Ishikawa (cell line): ENCODE measurements around the gene OR5A1.

Experiments
- CREB1 ChIP-seq: IDR thresholded peaks from 2 replicates; pipeline ENCODE4 v1.6.1; 2012; ENCODE audit warnings: low read depth
- FOXM1 ChIP-seq: IDR thresholded peaks from 2 replicates; pipeline ENCODE4 v1.6.1; 2012; ENCODE audit warnings: low read depth, borderline replicate concordance
- REST ChIP-seq: IDR thresholded peaks from 2 replicates; pipeline ENCODE4 v1.6.1; 2012; ENCODE audit warnings: low read depth, mild to moderate bottlenecking
- TAF1 ChIP-seq: IDR thresholded peaks from 2 replicates; pipeline ENCODE4 v1.6.1; 2012; ENCODE audit warnings: low read depth, mild to moderate bottlenecking
- TCF12 ChIP-seq: IDR thresholded peaks from 2 replicates; pipeline ENCODE4 v1.6.1; 2012; ENCODE audit warnings: low read depth
- YY1 ChIP-seq: IDR thresholded peaks from 2 replicates; pipeline ENCODE4 v1.6.1; 2012; ENCODE audit warnings: low read depth
- ZBTB7A ChIP-seq: IDR thresholded peaks from 2 replicates; pipeline ENCODE4 v1.6.1; 2012; ENCODE audit warnings: low read depth
- TF ChIP-seq, protein P1 (sequence below): IDR thresholded peaks from 2 replicates; pipeline ENCODE4 v1.6.1; 2012

DNA sequence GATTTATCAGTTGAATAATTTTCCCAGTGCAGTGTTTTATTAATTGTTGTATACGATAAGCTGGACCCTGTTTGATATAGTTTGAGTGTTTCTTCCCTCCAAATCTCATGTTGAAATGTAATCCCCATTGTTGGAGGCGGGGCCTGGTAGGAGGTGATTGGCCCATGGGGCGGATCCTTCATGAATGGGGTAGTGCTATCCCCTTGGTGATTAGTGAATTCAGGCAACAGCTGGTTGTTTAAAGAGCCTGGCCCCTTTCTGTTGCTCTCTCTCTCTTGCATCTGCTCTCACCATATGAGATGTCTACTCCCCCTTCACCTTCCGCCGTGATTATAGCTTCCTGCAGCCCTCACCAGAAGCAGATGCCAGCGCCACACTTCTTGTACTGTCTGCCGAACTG is 1.5 kb downstream of the OR5A1 start:
- no peak for TF ChIP-seq CREB1
- no peak for TF ChIP-seq TAF1
- no peak for TF ChIP-seq REST
- no peak for TF ChIP-seq ZBTB7A
- TF ChIP-seq YY1: no peak
- TF ChIP-seq, protein P1, sequence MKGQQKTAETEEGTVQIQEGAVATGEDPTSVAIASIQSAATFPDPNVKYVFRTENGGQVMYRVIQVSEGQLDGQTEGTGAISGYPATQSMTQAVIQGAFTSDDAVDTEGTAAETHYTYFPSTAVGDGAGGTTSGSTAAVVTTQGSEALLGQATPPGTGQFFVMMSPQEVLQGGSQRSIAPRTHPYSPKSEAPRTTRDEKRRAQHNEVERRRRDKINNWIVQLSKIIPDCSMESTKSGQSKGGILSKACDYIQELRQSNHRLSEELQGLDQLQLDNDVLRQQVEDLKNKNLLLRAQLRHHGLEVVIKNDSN: no peak
- TF ChIP-seq FOXM1: no peak
- TF ChIP-seq TCF12: no peak
